ENCODE results near the gene SMPDL3B. TPM values are rescaled to one million over a fixed set of nuclear protein-coding genes. Genes with fewer than 3 reads are reported as not detected.
"Not testable (repeated sequence)": the region's sequence is repeated elsewhere in the genome, so short reads cannot be mapped to it uniquely, and the experiment has no call there.

SMPDL3B gene
- total RNA-seq, 1 experiment from 2014 or later, result not detected

DNA sequence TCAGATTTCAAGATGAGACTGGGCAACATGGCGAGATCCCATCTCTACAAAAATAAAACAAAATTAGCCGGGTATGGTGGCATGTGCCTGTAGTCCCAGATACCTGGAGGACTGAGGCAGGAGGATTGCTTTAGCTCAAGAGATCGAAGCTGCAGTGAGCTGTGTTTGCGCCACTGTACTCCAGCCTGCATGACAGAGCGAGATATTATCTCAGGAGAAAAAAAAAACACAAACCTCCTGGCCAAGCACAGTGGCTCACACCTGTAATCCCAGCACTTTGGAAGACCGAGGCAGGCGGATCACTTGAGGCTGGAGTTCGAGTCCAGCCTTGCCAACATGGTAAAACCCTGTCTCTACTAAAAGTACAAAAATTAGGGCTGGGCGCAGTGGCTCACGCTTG is 67.8 kb downstream of the SMPDL3B start:
- no peak for DNase-seq
- H2AFZ ChIP-seq (ENCODE audit: low read length), result no peak overlapping the region
- no peak overlapping the region for H3K27ac ChIP-seq (ENCODE audit: low read length)
- H3K4me2 ChIP-seq (ENCODE audit: low read depth, low read length, poor library complexity, severe bottlenecking), result no peak overlapping the region
- H3K4me1 ChIP-seq (ENCODE audit: low read length), result no peaks in the 10 kb centered on the region
- H3K9ac ChIP-seq (ENCODE audit: low read length), result no peak overlapping the region
- no peaks in the 10 kb centered on the region for H4K20me1 ChIP-seq (ENCODE audit: insufficient read depth, low read depth, low read length)
- H3K9me2 ChIP-seq (replicated peaks; ENCODE audit: insufficient read depth, low read length), result no peaks in the 10 kb centered on the region
- H3K27me3 ChIP-seq (ENCODE audit: low read length), result no peaks in the 10 kb centered on the region
- H3K79me2 ChIP-seq (ENCODE audit: low read length), result peaks cover 1% of the 10 kb centered on the region; the same call in 1 of the 2 replicates
- no peaks in the 10 kb centered on the region for H3K9me3 ChIP-seq (ENCODE audit: low read length)
- no peak overlapping the region for H3K4me3 ChIP-seq (ENCODE audit: low read length)
- H3K36me3 ChIP-seq (ENCODE audit: insufficient read depth, low read length), result peaks cover 24% of the 10 kb centered on the region

DNA sequence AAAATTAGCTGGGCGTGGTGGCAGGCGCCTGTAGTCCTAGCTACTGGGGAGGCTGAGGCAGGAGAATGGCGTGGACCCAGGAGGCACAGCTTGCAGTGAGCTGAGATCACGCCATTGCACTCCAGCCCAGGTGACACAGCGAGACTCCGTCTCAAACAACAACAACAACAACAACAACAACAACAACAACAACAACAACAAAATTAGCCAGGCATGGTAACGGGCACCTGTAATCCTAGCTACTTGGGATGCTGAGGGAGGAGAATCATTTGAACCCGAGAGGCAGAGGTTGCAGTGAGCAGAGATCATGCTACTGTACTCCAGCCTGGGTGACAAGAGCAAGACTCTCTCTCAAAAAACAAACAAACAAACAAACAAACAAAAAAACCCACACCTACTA is 68.3 kb downstream of the SMPDL3B start:
- not testable (repeated sequence) for H3K9me2 ChIP-seq (replicated peaks; ENCODE audit: insufficient read depth, low read length); H3K4me1 ChIP-seq (ENCODE audit: low read length); H2AFZ ChIP-seq (ENCODE audit: low read length); H3K4me3 ChIP-seq (ENCODE audit: low read length); H3K27ac ChIP-seq (ENCODE audit: low read length); H4K20me1 ChIP-seq (ENCODE audit: insufficient read depth, low read depth, low read length); DNase-seq; H3K4me2 ChIP-seq (ENCODE audit: low read depth, low read length, poor library complexity, severe bottlenecking); H3K9ac ChIP-seq (ENCODE audit: low read length); H3K9me3 ChIP-seq (ENCODE audit: low read length); H3K79me2 ChIP-seq (ENCODE audit: low read length); H3K27me3 ChIP-seq (ENCODE audit: low read length)
- H3K36me3 ChIP-seq (ENCODE audit: insufficient read depth, low read length), result peaks cover 29% of the 10 kb centered on the region

Other genes with a start within 250 kb of the SMPDL3B start
- gene FAM76A, start 209.0 kb upstream of the SMPDL3B start, total RNA-seq (2014; rRNA removed; shearing (Covaris generic); ENCODE audit: low replicate concordance), result 18.7 and 21.2 TPM in 2 replicates
- gene STX12, start 161.8 kb upstream of the SMPDL3B start, total RNA-seq (2014; rRNA removed; shearing (Covaris generic); ENCODE audit: low replicate concordance), result 27.9 and 39.9 TPM in 2 replicates
- 38.3 and 48.1 TPM in 2 replicates for gene PPP1R8, start 104.2 kb upstream of the SMPDL3B start, total RNA-seq (2014; rRNA removed; shearing (Covaris generic); ENCODE audit: low replicate concordance)
- gene THEMIS2, start 62.5 kb upstream of the SMPDL3B start, total RNA-seq (2014; rRNA removed; shearing (Covaris generic); ENCODE audit: low replicate concordance), result 8.7 and 9.2 TPM in 2 replicates
- 67.0 and 72.5 TPM in 2 replicates for gene RPA2, start 20.4 kb upstream of the SMPDL3B start, total RNA-seq (2014; rRNA removed; shearing (Covaris generic); ENCODE audit: low replicate concordance)
- 2.0 and 4.6 TPM in 2 replicates for gene XKR8, start 25.0 kb downstream of the SMPDL3B start, total RNA-seq (2014; rRNA removed; shearing (Covaris generic); ENCODE audit: low replicate concordance)
- gene EYA3, start 153.6 kb downstream of the SMPDL3B start, total RNA-seq (2014; rRNA removed; shearing (Covaris generic); ENCODE audit: low replicate concordance), result 17.0 and 28.3 TPM in 2 replicates
- gene PTAFR, start 241.7 kb downstream of the SMPDL3B start, total RNA-seq (2014; rRNA removed; shearing (Covaris generic); ENCODE audit: low replicate concordance), result 37.8 and 74.2 TPM in 2 replicates